Measurements from ENCODE around the gene PWWP2B. TPM values are rescaled to one million over a fixed set of nuclear protein-coding genes. Genes with fewer than 3 reads are reported as not detected.

The PWWP2B gene
- polyA plus RNA-seq, 4 donors = 6.6 to 21.8 (median 11.2) TPM

GRCh38 chr10:132362151-132362611, 34.8 kb upstream of the PWWP2B start:
- DNase-seq (ENCODE audit: low read depth in 4 of 4, low spot score in 2 of 4) = no peak

- DNase-seq (ENCODE audit: low read depth in 4 of 4, low spot score in 2 of 4) = no peak
Measured at GRCh38 chr10:132363376-132363775, 33.6 kb upstream of the PWWP2B start.

- no peak for DNase-seq (ENCODE audit: low read depth in 4 of 4, low spot score in 2 of 4)
Measured at GRCh38 chr10:132363921-132364593, 32.9 kb upstream of the PWWP2B start.

GRCh38 chr10:132364594-132364970, 32.4 kb upstream of the PWWP2B start:
- no peak for DNase-seq (ENCODE audit: low read depth in 4 of 4, low spot score in 2 of 4)

GRCh38 chr10:132365102-132365501, 31.9 kb upstream of the PWWP2B start:
- DNase-seq (ENCODE audit: low read depth in 4 of 4, low spot score in 2 of 4) = no peak

- DNase-seq (ENCODE audit: low read depth in 4 of 4, low spot score in 2 of 4) = no peak
Measured at GRCh38 chr10:132366006-132366405, 31.0 kb upstream of the PWWP2B start.

GRCh38 chr10:132366499-132366898, 30.5 kb upstream of the PWWP2B start:
- no peak for DNase-seq (ENCODE audit: low read depth in 4 of 4, low spot score in 2 of 4)

- DNase-seq (ENCODE audit: low read depth in 4 of 4, low spot score in 2 of 4) = no peak
Measured at GRCh38 chr10:132368391-132368790, 28.6 kb upstream of the PWWP2B start.

- DNase-seq (ENCODE audit: low read depth in 4 of 4, low spot score in 2 of 4) = no peak
Measured at GRCh38 chr10:132368881-132369635, 27.9 kb upstream of the PWWP2B start.

- DNase-seq (ENCODE audit: low read depth in 4 of 4, low spot score in 2 of 4) = no peak
Measured at GRCh38 chr10:132369636-132370185, 27.3 kb upstream of the PWWP2B start.

- DNase-seq (ENCODE audit: low read depth in 4 of 4, low spot score in 2 of 4) = no peak
Measured at GRCh38 chr10:132370426-132371340, 26.3 kb upstream of the PWWP2B start.

- DNase-seq (ENCODE audit: low read depth in 4 of 4, low spot score in 2 of 4) = no peak
Measured at GRCh38 chr10:132371641-132372081, 25.3 kb upstream of the PWWP2B start.

- DNase-seq (ENCODE audit: low read depth in 4 of 4, low spot score in 2 of 4) = no peak
Measured at GRCh38 chr10:132372516-132373095, 24.4 kb upstream of the PWWP2B start.

GRCh38 chr10:132373241-132373955, 23.6 kb upstream of the PWWP2B start:
- no peak for DNase-seq (ENCODE audit: low read depth in 4 of 4, low spot score in 2 of 4)

GRCh38 chr10:132374176-132374575, 22.8 kb upstream of the PWWP2B start:
- no peak for DNase-seq (ENCODE audit: low read depth in 4 of 4, low spot score in 2 of 4)

GRCh38 chr10:132374612-132375011, 22.4 kb upstream of the PWWP2B start:
- no peak for DNase-seq (ENCODE audit: low read depth in 4 of 4, low spot score in 2 of 4)

GRCh38 chr10:132375116-132375794, 21.7 kb upstream of the PWWP2B start:
- DNase-seq (ENCODE audit: low read depth in 4 of 4, low spot score in 2 of 4) = no peak

- DNase-seq (ENCODE audit: low read depth in 4 of 4, low spot score in 2 of 4) = no peak
Measured at GRCh38 chr10:132375795-132376297, 21.2 kb upstream of the PWWP2B start.

- DNase-seq (ENCODE audit: low read depth in 4 of 4, low spot score in 2 of 4) = no peak
Measured at GRCh38 chr10:132376394-132376851, 20.6 kb upstream of the PWWP2B start.
